Nephron (organoid): ENCODE data around the gene GPR108.

ENCODE experiments used
- H3K27ac Mint-ChIP-seq, 3 experiments: 2 replicates each; pipeline ENCODE4 v1.8.0; 2020; ENCODE audit warnings: mixed read lengths in 3 of 3, mild to moderate bottlenecking in 2 of 3, moderate library complexity in 1 of 3
- H3K27me3 Mint-ChIP-seq: 2 replicates; pipeline ENCODE4 v1.8.0; 2021; ENCODE audit warnings: low read depth, mild to moderate bottlenecking, moderate library complexity, mixed read lengths
- H3K36me3 Mint-ChIP-seq: 2 replicates; pipeline ENCODE4 v1.8.0; 2020; ENCODE audit warnings: low read depth, mixed read lengths
- H3K4me1 Mint-ChIP-seq: 2 replicates; pipeline ENCODE4 v1.8.0; 2020; ENCODE audit warnings: mixed read lengths
- H3K4me3 Mint-ChIP-seq, 3 experiments: 2 replicates each; pipeline ENCODE4 v1.8.0; 2020; ENCODE audit warnings: mild to moderate bottlenecking in 3 of 3, mixed read lengths in 3 of 3, moderate library complexity in 2 of 3
- H3K9me3 Mint-ChIP-seq: 2 replicates; pipeline ENCODE4 v1.8.0; 2020; ENCODE audit warnings: mixed read lengths
- CTCF ChIP-seq, 3 experiments: fragments of 200-600 bp; sonication (generic); IDR thresholded peaks; one replicate each; pipeline ENCODE4 v1.5.0; 2021; ENCODE audit warnings: antibody characterized with exemption in 3 of 3; ENCODE audit not compliant: unreplicated experiment in 3 of 3

GPR108 gene

GRCh38 chr19:6718111-6718740, 19.2 kb downstream of the GPR108 start:
- TF ChIP-seq CTCF (IDR thresholded peaks at IDR 0.05; ENCODE audit: unreplicated experiment in 3 of 3): no peak
- H3K4me1 Mint-ChIP-seq: peaks cover 9% of the 10 kb centered on the region
- H3K27me3 Mint-ChIP-seq: peaks cover 16% of the 10 kb centered on the region
- H3K36me3 Mint-ChIP-seq: peaks cover 6% of the 10 kb centered on the region
- no peak overlapping the region for H3K4me3 Mint-ChIP-seq
- H3K27ac Mint-ChIP-seq: no peak overlapping the region
- H3K9me3 Mint-ChIP-seq: peaks cover 5% of the 10 kb centered on the region

GRCh38 chr19:6717441-6717971, 19.9 kb downstream of the GPR108 start:
- no peak for TF ChIP-seq CTCF (IDR thresholded peaks at IDR 0.05; ENCODE audit: unreplicated experiment in 3 of 3)
- Mint-ChIP-seq H3K27ac (no peak overlapping the region), H3K9me3 (peaks cover 8% of the 10 kb centered on the region)

GRCh38 chr19:6717036-6717435, 20.3 kb downstream of the GPR108 start:
- peaks cover 6% of the 10 kb centered on the region for H3K36me3 Mint-ChIP-seq
- H3K27me3 Mint-ChIP-seq: peaks cover 27% of the 10 kb centered on the region
- H3K9me3 Mint-ChIP-seq: peaks cover 8% of the 10 kb centered on the region
- TF ChIP-seq CTCF (IDR thresholded peaks at IDR 0.05; ENCODE audit: unreplicated experiment in 3 of 3): no peak
- H3K27ac Mint-ChIP-seq: no peak overlapping the region
- no peak overlapping the region for H3K4me3 Mint-ChIP-seq
- peaks cover 6% of the 10 kb centered on the region for H3K4me1 Mint-ChIP-seq

More at GRCh38 chr19:6717441-6717971, 19.9 kb downstream of the GPR108 start:
- Mint-ChIP-seq H3K4me3 (no peak overlapping the region), H3K36me3 (peaks cover 6% of the 10 kb centered on the region), H3K27me3 (peaks cover 24% of the 10 kb centered on the region), H3K4me1 (peaks cover 6% of the 10 kb centered on the region)

- no peak overlapping the region for H3K27ac Mint-ChIP-seq
- H3K9me3 Mint-ChIP-seq: peaks cover 8% of the 10 kb centered on the region
- no peak overlapping the region for H3K4me3 Mint-ChIP-seq
- peaks cover 6% of the 10 kb centered on the region for H3K4me1 Mint-ChIP-seq
- H3K27me3 Mint-ChIP-seq: peaks cover 29% of the 10 kb centered on the region
- H3K36me3 Mint-ChIP-seq: peaks cover 6% of the 10 kb centered on the region
- TF ChIP-seq CTCF (IDR thresholded peaks at IDR 0.05; ENCODE audit: unreplicated experiment in 3 of 3): no peak
These were observed 20.8 kb downstream of the GPR108 start for GRCh38 chr19:6716610-6716970.

GRCh38 chr19:6714749-6715555, 22.4 kb downstream of the GPR108 start:
- no peak overlapping the region for H3K4me3 Mint-ChIP-seq
- H3K4me1 Mint-ChIP-seq: no peaks in the 10 kb centered on the region
- H3K27ac Mint-ChIP-seq: no peak overlapping the region
- H3K36me3 Mint-ChIP-seq: peaks cover 6% of the 10 kb centered on the region
- no peak for TF ChIP-seq CTCF (IDR thresholded peaks at IDR 0.05; ENCODE audit: unreplicated experiment in 3 of 3)
- peaks cover 43% of the 10 kb centered on the region for H3K27me3 Mint-ChIP-seq
- peaks cover 8% of the 10 kb centered on the region for H3K9me3 Mint-ChIP-seq
